Mesothelial cell of epicardium (in vitro differentiated cells): ENCODE data around the gene MAPK13. TPM values are rescaled to one million over a fixed set of nuclear protein-coding genes. Genes with fewer than 3 reads are reported as not detected.

Source experiments
- DNase-seq, 2 experiments: peaks; one replicate each; pipeline ENCODE4 v3.0.0; 2021; ENCODE audit warnings: low spot score in 2 of 2; ENCODE audit not compliant: unreplicated experiment in 2 of 2
- H3K27ac Mint-ChIP-seq: 2 replicates; pipeline ENCODE4 v1.8.0; 2021; ENCODE audit warnings: mixed read lengths
- H3K27me3 Mint-ChIP-seq: 2 replicates; pipeline ENCODE4 v1.8.0; 2021; ENCODE audit warnings: low read depth, mixed read lengths
- H3K36me3 Mint-ChIP-seq: 2 replicates; pipeline ENCODE4 v1.8.0; 2021; ENCODE audit warnings: mixed read lengths
- H3K4me1 Mint-ChIP-seq: 2 replicates; pipeline ENCODE4 v1.8.0; 2021; ENCODE audit warnings: mixed read lengths
- H3K4me3 Mint-ChIP-seq: 2 replicates; pipeline ENCODE4 v1.8.0; 2021; ENCODE audit warnings: mild to moderate bottlenecking, moderate library complexity, mixed read lengths
- H3K9me3 Mint-ChIP-seq: 2 replicates; pipeline ENCODE4 v1.8.0; 2021; ENCODE audit warnings: mixed read lengths
- total RNA-seq: library from RNA; stranded (reverse); gene quantifications from 3 replicates; pipeline ENCODE4 v1.2.1, GENCODE V29; 2021
- TF ChIP-seq, protein P1 (sequence below): fragments of 200-600 bp; sonication (generic); IDR thresholded peaks from one replicate; pipeline ENCODE4 v1.5.0; 2021; ENCODE audit warnings: antibody characterized with exemption; ENCODE audit not compliant: unreplicated experiment

MAPK13 gene
- total RNA-seq, 1 donor from 2014 or later = 20.6 TPM

DNA sequence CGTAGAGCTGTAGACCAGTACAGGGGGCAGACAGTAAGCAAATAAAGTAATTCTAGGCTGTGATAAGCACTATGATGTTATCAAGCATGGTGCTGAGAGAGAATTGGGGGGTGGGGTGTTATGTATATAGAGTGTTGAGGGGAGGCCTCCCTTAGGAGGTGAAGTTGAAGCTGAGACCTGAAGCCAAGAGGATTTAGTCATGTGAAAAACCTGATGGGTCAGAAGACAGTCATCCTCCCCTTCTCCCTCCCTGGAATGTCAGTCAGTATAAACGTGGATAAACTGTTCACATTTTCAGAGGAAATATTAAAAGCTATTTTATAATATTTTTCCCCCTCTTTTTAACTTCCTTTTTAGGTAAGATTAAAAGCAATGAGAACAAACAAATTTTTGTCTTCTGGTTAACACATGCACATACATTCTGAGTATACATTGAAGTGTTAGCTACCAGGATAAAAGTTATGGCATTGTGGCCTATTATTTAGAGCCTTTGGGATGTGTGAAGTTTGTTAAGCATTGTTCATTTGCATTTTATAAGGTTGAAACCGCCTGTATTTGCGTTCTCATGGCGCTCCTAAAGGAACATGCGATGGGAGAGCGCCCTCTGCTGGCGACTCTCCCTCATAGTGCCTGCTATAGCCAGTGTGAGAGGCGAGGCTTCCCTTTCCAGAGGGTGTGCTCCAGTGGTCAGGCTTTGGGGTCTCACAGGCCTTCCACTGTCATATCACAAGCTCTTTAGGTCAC is 35.4 kb upstream of the MAPK13 start:
- H3K27ac Mint-ChIP-seq = peak overlapping the region; percentile 66
- H3K4me1 Mint-ChIP-seq = peaks cover 26% of the 10 kb centered on the region

DNA sequence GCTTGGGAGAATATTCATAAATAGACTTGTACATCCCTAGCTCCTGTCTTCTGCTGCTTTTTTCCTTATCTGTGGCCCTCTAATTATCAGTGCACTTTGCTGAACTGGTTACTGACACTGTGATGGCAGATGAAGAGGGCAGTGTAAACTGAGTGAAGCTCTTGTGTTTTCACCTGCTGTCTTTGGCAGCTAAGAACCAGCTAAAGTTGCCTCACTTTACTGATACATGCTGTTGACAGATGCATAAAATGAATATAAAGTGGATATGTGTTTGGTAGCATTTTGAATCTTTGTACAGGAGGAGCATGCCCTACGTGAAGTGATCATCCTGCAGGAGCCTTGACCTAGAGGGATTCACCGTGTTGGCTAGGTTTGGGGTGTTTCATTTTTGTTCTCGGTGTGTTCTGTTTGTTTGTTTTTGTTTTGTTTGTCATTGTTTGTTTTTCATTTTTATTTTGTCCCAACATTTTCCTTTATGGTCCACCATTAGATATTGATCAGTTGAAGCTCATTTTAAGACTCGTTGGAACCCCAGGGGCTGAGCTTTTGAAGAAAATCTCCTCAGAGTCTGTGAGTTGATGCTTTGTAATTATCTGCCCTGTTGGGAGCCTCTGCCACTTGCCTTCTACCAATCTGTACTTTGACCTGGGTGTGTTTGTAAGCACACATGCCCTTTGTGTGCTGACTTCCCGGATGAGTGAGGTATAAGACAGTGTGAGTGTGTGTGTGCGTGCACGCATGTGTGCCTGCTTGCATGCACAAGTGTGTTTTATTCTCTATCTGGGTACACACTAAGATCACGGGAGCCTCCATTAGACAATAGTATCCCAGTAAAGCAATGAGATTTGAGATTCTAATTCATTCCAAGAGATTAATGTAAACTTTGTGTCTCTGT is 34.6 kb upstream of the MAPK13 start:
- peaks cover 3% of the 10 kb centered on the region for H3K36me3 Mint-ChIP-seq
- no peaks in the 10 kb centered on the region for H3K27me3 Mint-ChIP-seq
- peak overlapping the region; percentile 30 for H3K27ac Mint-ChIP-seq
- H3K4me3 Mint-ChIP-seq = no peak overlapping the region
- H3K4me1 Mint-ChIP-seq = peaks cover 27% of the 10 kb centered on the region
- no peak for DNase-seq
- TF ChIP-seq, protein P1, sequence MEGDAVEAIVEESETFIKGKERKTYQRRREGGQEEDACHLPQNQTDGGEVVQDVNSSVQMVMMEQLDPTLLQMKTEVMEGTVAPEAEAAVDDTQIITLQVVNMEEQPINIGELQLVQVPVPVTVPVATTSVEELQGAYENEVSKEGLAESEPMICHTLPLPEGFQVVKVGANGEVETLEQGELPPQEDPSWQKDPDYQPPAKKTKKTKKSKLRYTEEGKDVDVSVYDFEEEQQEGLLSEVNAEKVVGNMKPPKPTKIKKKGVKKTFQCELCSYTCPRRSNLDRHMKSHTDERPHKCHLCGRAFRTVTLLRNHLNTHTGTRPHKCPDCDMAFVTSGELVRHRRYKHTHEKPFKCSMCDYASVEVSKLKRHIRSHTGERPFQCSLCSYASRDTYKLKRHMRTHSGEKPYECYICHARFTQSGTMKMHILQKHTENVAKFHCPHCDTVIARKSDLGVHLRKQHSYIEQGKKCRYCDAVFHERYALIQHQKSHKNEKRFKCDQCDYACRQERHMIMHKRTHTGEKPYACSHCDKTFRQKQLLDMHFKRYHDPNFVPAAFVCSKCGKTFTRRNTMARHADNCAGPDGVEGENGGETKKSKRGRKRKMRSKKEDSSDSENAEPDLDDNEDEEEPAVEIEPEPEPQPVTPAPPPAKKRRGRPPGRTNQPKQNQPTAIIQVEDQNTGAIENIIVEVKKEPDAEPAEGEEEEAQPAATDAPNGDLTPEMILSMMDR = no peak
- no peaks in the 10 kb centered on the region for H3K9me3 Mint-ChIP-seq

More for the DNA sequence above, 35.4 kb upstream of the MAPK13 start:
- Mint-ChIP-seq H3K9me3 (no peaks in the 10 kb centered on the region), H3K4me3 (no peak overlapping the region), H3K36me3 (peaks cover 2% of the 10 kb centered on the region), H3K27me3 (no peaks in the 10 kb centered on the region)
- TF ChIP-seq, protein P1 = peak; percentile 92
- DNase-seq = peak; percentile 67 to 86

DNA sequence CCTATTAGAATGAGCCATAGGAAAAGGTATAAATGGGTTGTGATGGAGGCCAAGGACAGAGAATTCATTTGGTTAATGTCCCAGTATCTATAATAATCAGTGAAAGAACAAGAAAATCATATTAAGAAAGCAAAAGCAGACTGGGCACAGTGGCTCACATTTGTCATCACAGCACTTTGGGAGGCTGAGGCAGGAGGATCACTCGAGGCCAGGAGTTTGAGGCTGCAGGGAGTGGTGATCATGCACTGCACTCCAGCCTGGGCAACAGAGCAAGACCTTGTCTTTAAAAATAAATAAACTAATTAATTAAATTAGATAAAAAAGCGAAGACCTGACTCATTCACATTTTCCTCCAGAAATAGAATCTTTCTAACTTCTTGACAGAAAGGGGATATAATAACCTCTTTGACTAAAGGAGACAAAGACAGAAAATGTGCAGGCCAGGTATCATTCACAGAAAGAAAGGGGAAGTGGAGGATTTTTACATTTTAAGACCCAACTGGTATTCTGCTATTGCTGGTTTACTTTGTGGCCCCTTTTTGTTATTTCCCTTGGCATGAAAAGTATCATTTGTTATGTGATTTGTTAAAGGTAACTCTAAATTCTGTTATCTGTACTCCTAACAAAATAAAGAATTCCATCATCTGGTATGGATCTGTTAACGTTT is 31.9 kb upstream of the MAPK13 start:
- no peaks in the 10 kb centered on the region for H3K9me3 Mint-ChIP-seq
- no peaks in the 10 kb centered on the region for H3K27me3 Mint-ChIP-seq
- H3K4me1 Mint-ChIP-seq = peaks cover 27% of the 10 kb centered on the region
- peaks cover 16% of the 10 kb centered on the region for H3K36me3 Mint-ChIP-seq
- no peak for DNase-seq
- peak overlapping the region; percentile 82 for H3K27ac Mint-ChIP-seq
- TF ChIP-seq, protein P1 = no peak
- H3K4me3 Mint-ChIP-seq = no peak overlapping the region

DNA sequence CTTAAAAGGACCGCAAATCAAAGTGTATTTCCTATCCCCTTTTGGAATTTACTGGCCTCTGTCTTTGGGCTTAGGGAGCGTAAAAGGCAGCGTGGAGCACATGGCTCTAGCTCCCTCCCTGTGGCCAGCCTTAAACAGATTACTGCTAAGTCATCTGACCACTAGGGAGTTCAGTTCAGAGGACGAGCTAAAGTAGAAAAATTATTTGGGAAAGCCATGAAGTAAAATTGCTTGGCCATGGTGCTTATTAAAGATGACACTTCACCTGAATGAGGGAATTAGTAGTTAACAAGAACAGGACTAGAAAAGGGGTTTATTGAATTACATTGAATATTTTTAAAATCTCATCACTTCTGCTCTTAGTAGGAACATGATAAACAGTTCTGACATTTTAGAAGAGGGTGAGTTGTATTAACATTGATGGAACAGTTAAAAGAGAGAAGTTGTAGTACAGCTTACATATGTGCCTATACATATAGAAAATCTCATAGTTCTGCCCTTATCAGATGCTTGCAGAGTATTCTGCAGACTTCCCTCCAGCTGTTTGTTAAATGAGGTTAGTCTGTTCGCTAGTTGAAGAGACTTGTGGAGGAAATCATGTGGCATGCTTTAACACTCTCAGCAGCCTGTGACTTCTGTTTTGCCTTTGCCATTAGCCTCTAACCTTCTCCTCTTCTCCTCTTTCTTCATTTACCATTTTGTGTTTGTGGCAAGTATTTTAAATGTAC is 31.2 kb upstream of the MAPK13 start:
- H3K27ac Mint-ChIP-seq = peak overlapping the region; percentile 82
- TF ChIP-seq, protein P1 = no peak

DNA sequence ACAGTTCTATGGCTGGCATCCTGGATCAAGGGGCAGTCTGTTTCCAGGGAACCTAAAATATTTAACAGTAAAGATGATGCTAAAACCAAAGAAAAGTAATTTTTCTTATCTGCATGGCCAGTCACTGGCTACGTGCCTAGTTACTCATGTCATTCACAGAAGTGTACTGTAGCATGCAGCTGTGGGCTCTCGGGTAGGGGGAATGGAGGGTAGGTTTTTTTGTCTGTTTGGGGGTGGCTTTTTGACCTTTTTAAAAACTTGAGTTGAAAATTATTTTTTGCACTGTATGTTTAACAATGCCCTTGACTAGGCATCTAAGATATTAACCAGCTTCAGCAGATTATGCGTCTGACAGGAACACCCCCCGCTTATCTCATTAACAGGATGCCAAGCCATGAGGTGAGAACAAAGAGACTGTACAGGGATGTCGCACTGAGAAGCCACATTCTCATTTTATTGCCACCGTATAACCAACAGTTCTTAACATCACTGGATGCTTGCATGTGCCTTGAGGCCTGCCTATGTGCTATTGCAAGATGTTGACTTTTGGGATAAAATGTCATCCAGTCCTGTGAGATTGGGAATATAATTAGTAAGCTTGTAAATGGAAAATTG is 30.3 kb upstream of the MAPK13 start:
- Mint-ChIP-seq H3K4me1 (peaks cover 21% of the 10 kb centered on the region), H3K27ac (peak overlapping the region; percentile 30), H3K27me3 (no peaks in the 10 kb centered on the region), H3K36me3 (peaks cover 22% of the 10 kb centered on the region), H3K4me3 (no peak overlapping the region), H3K9me3 (no peaks in the 10 kb centered on the region)
- TF ChIP-seq, protein P1 = no peak
- DNase-seq = no peak

More for the DNA sequence above, 31.2 kb upstream of the MAPK13 start:
- no peaks in the 10 kb centered on the region for H3K9me3 Mint-ChIP-seq
- H3K4me1 Mint-ChIP-seq = peaks cover 27% of the 10 kb centered on the region
- no peak overlapping the region for H3K4me3 Mint-ChIP-seq
- no peak for DNase-seq
- peaks cover 20% of the 10 kb centered on the region for H3K36me3 Mint-ChIP-seq
- no peaks in the 10 kb centered on the region for H3K27me3 Mint-ChIP-seq
